Measurements from ENCODE around the gene DCC.

DCC gene

GRCh38 chr18:53225567-53226325 is 885.7 kb downstream of the DCC start:
- no peak overlapping the region for H3K27ac ChIP-seq
- no peak for TF ChIP-seq CTCF (conservative IDR thresholded peaks at IDR 0.05)

GRCh38 chr18:53234610-53235009 is 894.6 kb downstream of the DCC start:
- no peak overlapping the region for H3K27ac ChIP-seq
- TF ChIP-seq CTCF (conservative IDR thresholded peaks at IDR 0.05), result no peak

GRCh38 chr18:53241161-53241560 is 901.2 kb downstream of the DCC start:
- TF ChIP-seq CTCF (conservative IDR thresholded peaks at IDR 0.05), result no peak

GRCh38 chr18:53253789-53254188 is 913.8 kb downstream of the DCC start:
- TF ChIP-seq CTCF (conservative IDR thresholded peaks at IDR 0.05), result no peak
- H3K27ac ChIP-seq, result no peak overlapping the region

More at GRCh38 chr18:53241161-53241560, 901.2 kb downstream of the DCC start:
- H3K27ac ChIP-seq, result no peak overlapping the region

- H3K27ac ChIP-seq, result no peak overlapping the region
- no peak for TF ChIP-seq CTCF (conservative IDR thresholded peaks at IDR 0.05)
Measured at GRCh38 chr18:53254265-53254664, 914.3 kb downstream of the DCC start.

- no peak for TF ChIP-seq CTCF (conservative IDR thresholded peaks at IDR 0.05)
- no peak overlapping the region for H3K27ac ChIP-seq
Measured at GRCh38 chr18:53261241-53261640, 921.2 kb downstream of the DCC start.

- no peak overlapping the region for H3K27ac ChIP-seq
- no peak for TF ChIP-seq CTCF (conservative IDR thresholded peaks at IDR 0.05)
Measured at GRCh38 chr18:53266850-53267249, 926.9 kb downstream of the DCC start.
